Mucosa of descending colon (tissue), 3 donors: ENCODE measurements around the gene HIBCH. TPM values are rescaled to one million over a fixed set of nuclear protein-coding genes. Genes with fewer than 3 reads are reported as not detected.
"Not testable (repeated sequence)": the region's sequence is repeated elsewhere in the genome, so short reads cannot be mapped to it uniquely, and the experiment has no call there.

Experiments used
- ATAC-seq: fragments of 200-7000 bp; cut with Tn5 transposase; one replicate; pipeline ENCODE4 v1.9.1; 2020; ENCODE audit warnings: mild to moderate bottlenecking, moderate library complexity
- DNase-seq, 3 donors: peaks; one replicate each; pipeline ENCODE4 v3.0.0-alpha.2; 2020
- H3K36me3 ChIP-seq: fragments of 200-600 bp; one replicate; pipeline ENCODE4 v1.8.0; 2021; ENCODE audit warnings: low read depth, mild to moderate bottlenecking
- H3K4me1 ChIP-seq: fragments of 200-600 bp; one replicate; pipeline ENCODE4 v1.8.0; 2021; ENCODE audit warnings: low read depth, mild to moderate bottlenecking
- H3K4me3 ChIP-seq: fragments of 200-600 bp; one replicate; pipeline ENCODE4 v1.8.0; 2021; ENCODE audit warnings: mild to moderate bottlenecking
- H3K9me3 ChIP-seq: fragments of 200-600 bp; one replicate; pipeline ENCODE4 v1.8.0; 2021; ENCODE audit warnings: mild to moderate bottlenecking
- intact Hi-C, 2 donors: fragments of 100-400 bp; cut with DNase I in 1 of 2; cut with micrococcal nuclease in 1 of 2; formaldehyde crosslinking; loops; one replicate each; pipeline versions ENCODE4 v1.11.0 to v1.11.1; 2022; cut with DNase I, micrococcal nuclease
- total RNA-seq, 3 donors: library from RNA; stranded (reverse); fragmentation: NEBNext Ultra II Directional in 2 of 3; extraction: Animal tissue kit (Norgen Biotek cat#: 25700) in 2 of 3; gene quantifications; one replicate each; pipeline versions ENCODE4 v1.2.1 to v1.2.4, GENCODE V29; 2021 to 2023
- TF ChIP-seq, protein P1 (sequence below): fragments of 200-600 bp; IDR thresholded peaks from one replicate; pipeline ENCODE4 v1.8.0; 2022; ENCODE audit warnings: antibody characterized with exemption, mild to moderate bottlenecking
- donor health status: DM: no; HTN: no; CAD: no; lungs with moderate emphysema.
- donor health status: DM: no; HTN: no; CAD: no.
- donor health status: DM: no; HTN: yes; CAD: no.

Gene HIBCH
- total RNA-seq, 3 donors from 2014 or later = 46.5 to 79.3 (median 46.7) TPM

DNA sequence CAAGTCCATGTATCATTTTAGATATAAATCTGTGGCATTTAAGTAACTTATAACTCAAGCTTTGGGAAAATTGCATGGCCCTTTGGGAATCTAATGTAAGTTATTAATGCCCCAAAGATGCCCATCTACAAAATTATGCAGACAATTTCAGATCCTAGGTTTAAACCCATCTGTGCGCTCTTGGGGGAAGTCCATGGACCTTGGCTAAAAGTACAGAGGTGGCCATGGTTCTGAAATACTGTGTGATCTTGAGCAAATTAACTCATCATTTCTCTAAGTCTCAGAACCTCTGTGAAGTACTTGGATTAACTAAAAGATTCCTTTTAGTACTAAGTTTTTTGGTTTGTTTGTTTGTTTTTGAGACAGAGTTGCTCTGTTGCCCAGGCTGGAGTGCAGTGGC lies 43.3 kb upstream of the HIBCH start:
- DNase-seq (no peak), ATAC-seq (no peak)
- Histone ChIP-seq H3K4me1 (peaks cover 8% of the 10 kb centered on the region), H3K9me3 (no peaks in the 10 kb centered on the region), H3K36me3 (no peaks in the 10 kb centered on the region), H3K4me3 (no peak overlapping the region)
- intact Hi-C loops = loop anchor here in 1 of 2 donors (10.0 kb wide), 1 partner anchor 278 kb away; no protein-coding TSS in a partner anchor
- TF ChIP-seq, protein P1, sequence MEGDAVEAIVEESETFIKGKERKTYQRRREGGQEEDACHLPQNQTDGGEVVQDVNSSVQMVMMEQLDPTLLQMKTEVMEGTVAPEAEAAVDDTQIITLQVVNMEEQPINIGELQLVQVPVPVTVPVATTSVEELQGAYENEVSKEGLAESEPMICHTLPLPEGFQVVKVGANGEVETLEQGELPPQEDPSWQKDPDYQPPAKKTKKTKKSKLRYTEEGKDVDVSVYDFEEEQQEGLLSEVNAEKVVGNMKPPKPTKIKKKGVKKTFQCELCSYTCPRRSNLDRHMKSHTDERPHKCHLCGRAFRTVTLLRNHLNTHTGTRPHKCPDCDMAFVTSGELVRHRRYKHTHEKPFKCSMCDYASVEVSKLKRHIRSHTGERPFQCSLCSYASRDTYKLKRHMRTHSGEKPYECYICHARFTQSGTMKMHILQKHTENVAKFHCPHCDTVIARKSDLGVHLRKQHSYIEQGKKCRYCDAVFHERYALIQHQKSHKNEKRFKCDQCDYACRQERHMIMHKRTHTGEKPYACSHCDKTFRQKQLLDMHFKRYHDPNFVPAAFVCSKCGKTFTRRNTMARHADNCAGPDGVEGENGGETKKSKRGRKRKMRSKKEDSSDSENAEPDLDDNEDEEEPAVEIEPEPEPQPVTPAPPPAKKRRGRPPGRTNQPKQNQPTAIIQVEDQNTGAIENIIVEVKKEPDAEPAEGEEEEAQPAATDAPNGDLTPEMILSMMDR = no peak

GRCh38 chr2:190361572-190361971 lies 41.9 kb upstream of the HIBCH start:
- ATAC-seq (no peak), DNase-seq (no peak)
- H3K4me1 ChIP-seq = peaks cover 8% of the 10 kb centered on the region
- TF ChIP-seq, protein P1 = no peak
- no peak overlapping the region for H3K4me3 ChIP-seq
- H3K9me3 ChIP-seq = no peaks in the 10 kb centered on the region
- intact Hi-C loops = loop anchor here in 1 of 2 donors (10.0 kb wide), 1 partner anchor 277 kb away; no protein-coding TSS in a partner anchor
- no peaks in the 10 kb centered on the region for H3K36me3 ChIP-seq

GRCh38 chr2:190360965-190361364 lies 41.3 kb upstream of the HIBCH start:
- TF ChIP-seq, protein P1 = no peak

GRCh38 chr2:190360561-190360960 lies 40.9 kb upstream of the HIBCH start:
- intact Hi-C loops = loop anchor here in 1 of 2 donors (10.0 kb wide), 1 partner anchor 276 kb away; no protein-coding TSS in a partner anchor
- H3K4me3 ChIP-seq = no peak overlapping the region
- ATAC-seq = no peak

More at GRCh38 chr2:190360965-190361364, 41.3 kb upstream of the HIBCH start:
- Histone ChIP-seq H3K4me3 (no peak overlapping the region), H3K9me3 (no peaks in the 10 kb centered on the region), H3K36me3 (no peaks in the 10 kb centered on the region), H3K4me1 (peaks cover 12% of the 10 kb centered on the region)
- no peak for ATAC-seq
- intact Hi-C loops = loop anchor here in 1 of 2 donors (10.0 kb wide), 1 partner anchor 276 kb away; no protein-coding TSS in a partner anchor
- no peak for DNase-seq

GRCh38 chr2:190358655-190359448 lies 39.2 kb upstream of the HIBCH start:
- H3K4me1 ChIP-seq = peaks cover 12% of the 10 kb centered on the region
- intact Hi-C loops, ATAC-seq, H3K4me3 ChIP-seq, DNase-seq, H3K9me3 ChIP-seq, H3K36me3 ChIP-seq: not testable (repeated sequence)

More at GRCh38 chr2:190360561-190360960, 40.9 kb upstream of the HIBCH start:
- DNase-seq = no peak
- Histone ChIP-seq H3K4me1 (peaks cover 12% of the 10 kb centered on the region), H3K9me3 (no peaks in the 10 kb centered on the region), H3K36me3 (no peaks in the 10 kb centered on the region)
- TF ChIP-seq, protein P1 = no peak

DNA sequence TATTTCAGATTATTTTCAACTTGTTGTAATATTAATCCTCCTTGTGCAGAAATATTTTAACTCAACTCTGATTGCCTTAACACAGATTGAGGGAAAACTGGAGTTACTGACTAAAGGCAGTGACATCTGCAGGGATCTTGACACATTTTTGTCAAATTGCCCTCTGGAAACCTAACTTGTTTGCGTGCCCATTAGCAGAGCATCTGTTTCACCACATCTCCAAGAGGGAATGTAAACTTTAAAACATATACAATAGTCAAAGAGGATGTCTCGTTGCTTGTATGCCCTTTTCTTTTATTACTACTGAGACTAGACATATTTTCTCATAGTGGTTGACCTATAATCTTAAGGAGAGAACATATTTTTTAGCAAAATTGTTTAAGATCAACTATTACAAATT lies 38.0 kb upstream of the HIBCH start:
- Histone ChIP-seq H3K4me1 (peaks cover 12% of the 10 kb centered on the region), H3K4me3 (no peak overlapping the region)
- intact Hi-C loops = no loop called here

More for the DNA sequence above, 38.0 kb upstream of the HIBCH start:
- no peaks in the 10 kb centered on the region for H3K9me3 ChIP-seq
- ATAC-seq (no peak), DNase-seq (no peak)
- H3K36me3 ChIP-seq = no peaks in the 10 kb centered on the region
- TF ChIP-seq, protein P1 = no peak
